Fibroblast of the aortic adventitia (primary cell): ENCODE measurements around the gene TTC34. TPM values are rescaled to one million over a fixed set of nuclear protein-coding genes. Genes with fewer than 3 reads are reported as not detected.
"Not testable (repeated sequence)": the region's sequence is repeated elsewhere in the genome, so short reads cannot be mapped to it uniquely, and the experiment has no call there.

Experiments used
- DNase-seq: peaks from one replicate; pipeline ENCODE4 v3.0.0-alpha.2; 2010; ENCODE audit warnings: low read depth
- H3K4me3 ChIP-seq: 2 replicates; pipeline ENCODE4 v1.5.1; 2011; ENCODE audit warnings: low read depth, mild to moderate bottlenecking, control low read depth, low read length, moderate library complexity
- total RNA-seq: library from RNA; depleted of rRNA; stranded (reverse); fragments of >200 nt; gene quantifications from 2 replicates; pipeline ENCODE4 v1.2.3, GENCODE V29; 2012; ENCODE audit warnings: low replicate concordance

The TTC34 gene
- total RNA-seq, 1 donor = 0.27 TPM

GRCh38 chr1:2750041-2750680 lies 51.3 kb downstream of the TTC34 start:
- DNase-seq, H3K4me3 ChIP-seq: not testable (repeated sequence)

- not testable (repeated sequence) for DNase-seq, H3K4me3 ChIP-seq
These were observed 52.9 kb downstream of the TTC34 start for GRCh38 chr1:2748626-2749025.

- DNase-seq, H3K4me3 ChIP-seq: not testable (repeated sequence)
These were observed 106.7 kb downstream of the TTC34 start for GRCh38 chr1:2694796-2695195.

GRCh38 chr1:2690180-2690579 lies 111.3 kb downstream of the TTC34 start:
- DNase-seq, H3K4me3 ChIP-seq: not testable (repeated sequence)

DNA sequence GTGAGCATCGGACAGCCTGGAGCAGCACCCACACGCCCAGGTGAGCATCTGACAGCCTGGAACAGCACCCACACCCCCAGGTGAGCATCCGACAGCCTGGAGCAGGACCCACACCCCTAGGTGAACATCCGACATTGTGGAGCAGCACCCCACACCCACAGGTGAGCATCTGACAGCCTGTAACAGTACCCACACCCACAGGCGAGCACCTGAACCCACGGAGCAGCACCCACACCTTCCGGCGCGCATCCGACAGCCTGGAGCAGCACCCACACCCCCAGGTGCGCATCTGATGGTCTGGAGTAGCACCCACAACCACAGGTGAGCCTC lies 113.2 kb downstream of the TTC34 start:
- H3K4me3 ChIP-seq, DNase-seq: not testable (repeated sequence)

- not testable (repeated sequence) for H3K4me3 ChIP-seq, DNase-seq
These were observed 113.7 kb downstream of the TTC34 start for GRCh38 chr1:2687638-2688335.

- not testable (repeated sequence) for H3K4me3 ChIP-seq, DNase-seq
These were observed 114.3 kb downstream of the TTC34 start for GRCh38 chr1:2687174-2687591.

DNA sequence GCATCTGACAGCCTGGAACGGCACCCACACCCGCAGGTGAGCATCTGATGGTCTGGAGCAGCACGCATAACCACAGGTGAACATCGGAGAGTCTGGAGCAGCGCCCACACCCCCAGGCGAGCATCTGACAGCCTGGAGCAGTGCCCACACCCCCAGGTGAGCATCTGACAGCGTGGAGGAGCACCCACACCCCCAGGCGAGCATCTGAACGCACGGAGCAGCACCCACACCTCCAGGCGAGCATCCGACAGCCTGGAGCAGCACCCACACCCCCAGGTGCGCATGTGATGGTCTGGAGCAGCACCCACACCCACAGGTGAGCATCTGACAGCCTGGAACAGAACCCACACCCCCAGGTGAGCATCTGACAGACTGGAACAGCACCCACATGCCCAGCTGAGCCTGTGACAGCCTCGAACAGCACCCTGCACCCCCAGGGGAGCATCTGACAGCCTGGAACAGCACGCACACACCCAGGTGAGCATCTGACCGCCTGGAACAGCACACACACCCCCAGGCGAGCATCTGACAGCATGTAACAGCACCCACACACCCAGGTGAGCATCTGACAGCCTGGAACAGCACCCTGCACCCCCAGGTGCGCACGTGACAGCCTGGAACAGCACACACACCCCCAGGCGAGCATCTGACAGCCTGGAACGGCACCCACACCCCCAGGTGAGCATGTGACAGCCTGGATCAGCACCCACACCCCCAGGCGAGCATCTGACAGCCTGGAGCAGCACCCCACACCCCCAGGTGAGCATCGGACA lies 115.2 kb downstream of the TTC34 start:
- not testable (repeated sequence) for DNase-seq, H3K4me3 ChIP-seq

DNA sequence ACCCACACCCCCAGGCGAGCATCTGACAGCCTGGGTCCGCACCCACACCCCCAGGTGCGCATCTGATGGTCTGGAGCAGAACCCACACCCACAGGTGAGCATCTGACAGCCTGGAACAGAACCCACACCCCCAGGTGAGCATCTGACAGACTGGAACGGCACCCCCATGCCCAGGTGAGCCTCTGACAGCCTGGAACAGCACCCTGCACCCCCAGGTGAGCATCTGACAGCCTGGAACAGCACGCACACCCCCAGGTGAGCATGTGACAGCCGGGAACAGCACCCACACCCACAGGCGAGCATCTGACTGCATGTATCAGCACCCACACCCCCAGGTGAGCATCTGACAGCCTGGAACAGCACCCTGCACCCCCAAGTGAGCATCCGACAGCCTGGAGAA lies 115.8 kb downstream of the TTC34 start:
- not testable (repeated sequence) for H3K4me3 ChIP-seq, DNase-seq

DNA sequence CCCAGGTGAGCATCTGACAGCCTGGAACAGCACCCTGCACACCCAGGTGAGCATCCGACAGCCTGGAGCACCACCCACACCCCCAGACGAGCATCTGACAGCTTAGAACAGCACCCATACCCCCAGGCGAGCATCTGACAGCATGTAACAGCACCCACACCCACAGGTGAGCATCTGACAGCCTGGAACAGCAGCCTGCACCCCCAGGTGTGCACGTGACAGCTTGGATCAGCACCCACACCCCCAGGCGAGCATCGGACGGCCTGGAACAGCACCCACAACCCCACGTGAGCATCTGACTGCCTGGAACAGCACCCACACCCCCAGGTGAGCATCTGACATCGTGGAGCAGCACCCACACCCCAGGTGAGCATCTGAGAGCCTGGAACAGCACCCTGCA lies 116.6 kb downstream of the TTC34 start:
- not testable (repeated sequence) for DNase-seq, H3K4me3 ChIP-seq

GRCh38 chr1:2684000-2684399 lies 117.5 kb downstream of the TTC34 start:
- not testable (repeated sequence) for H3K4me3 ChIP-seq, DNase-seq

- H3K4me3 ChIP-seq, DNase-seq: not testable (repeated sequence)
These were observed 118.2 kb downstream of the TTC34 start for GRCh38 chr1:2683321-2683741.

DNA sequence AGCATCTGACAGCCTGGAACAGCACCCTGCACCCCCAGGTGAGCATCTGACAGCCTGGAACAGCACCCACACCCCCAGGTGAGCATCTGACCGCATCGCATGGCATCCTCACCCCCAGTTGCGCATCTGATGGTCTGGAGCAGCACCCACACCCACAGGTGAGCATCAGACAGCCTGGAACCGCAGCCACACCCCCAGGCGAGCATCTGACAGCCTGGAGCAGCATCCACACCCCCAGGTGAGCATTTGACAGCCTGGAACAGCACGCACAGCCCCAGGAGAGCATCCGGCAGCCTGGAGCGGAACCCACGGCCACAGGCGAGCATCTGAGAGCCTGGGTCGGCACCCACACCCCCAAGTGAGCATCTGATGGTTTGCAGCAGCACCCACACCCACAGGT lies 118.6 kb downstream of the TTC34 start:
- not testable (repeated sequence) for DNase-seq, H3K4me3 ChIP-seq

- not testable (repeated sequence) for H3K4me3 ChIP-seq, DNase-seq
These were observed 124.8 kb downstream of the TTC34 start for GRCh38 chr1:2676726-2677125.

GRCh38 chr1:2671656-2672055 lies 129.8 kb downstream of the TTC34 start:
- H3K4me3 ChIP-seq, DNase-seq: not testable (repeated sequence)

GRCh38 chr1:2659806-2660205 lies 141.7 kb downstream of the TTC34 start:
- DNase-seq = not testable (repeated sequence)

DNA sequence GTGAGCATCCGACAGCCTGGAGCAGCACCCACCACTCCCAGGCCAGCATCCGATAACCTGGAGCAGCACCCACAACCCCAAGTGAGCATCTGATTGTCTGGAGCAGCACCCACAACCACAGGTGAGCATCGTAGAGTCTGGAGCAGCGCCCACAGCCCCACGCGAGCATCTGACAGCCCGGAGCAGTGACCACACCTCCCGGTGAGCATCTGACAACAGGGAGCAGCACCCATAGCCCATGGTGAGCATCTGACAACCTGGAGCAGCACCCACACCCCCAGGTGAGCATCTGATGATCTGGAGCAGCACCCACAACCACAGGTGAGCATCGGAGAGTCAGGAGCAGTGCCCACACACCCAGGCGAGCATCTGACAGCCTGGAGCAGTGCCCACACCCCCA lies 143.6 kb downstream of the TTC34 start:
- not testable (repeated sequence) for H3K4me3 ChIP-seq, DNase-seq

More at GRCh38 chr1:2659806-2660205, 141.7 kb downstream of the TTC34 start:
- not testable (repeated sequence) for H3K4me3 ChIP-seq

- not testable (repeated sequence) for DNase-seq
These were observed 144.4 kb downstream of the TTC34 start for GRCh38 chr1:2657124-2657523.

GRCh38 chr1:2655598-2656434 lies 145.7 kb downstream of the TTC34 start:
- H3K4me3 ChIP-seq, DNase-seq: not testable (repeated sequence)

More at GRCh38 chr1:2657124-2657523, 144.4 kb downstream of the TTC34 start:
- not testable (repeated sequence) for H3K4me3 ChIP-seq
